NCI-H2171 (cell line): ENCODE results near the gene TTBK1.

Experiments used
- DNase-seq: peaks from one replicate; lab custom pipeline; 2025; lab: John Stamatoyannopoulos, UW

Gene TTBK1

DNA sequence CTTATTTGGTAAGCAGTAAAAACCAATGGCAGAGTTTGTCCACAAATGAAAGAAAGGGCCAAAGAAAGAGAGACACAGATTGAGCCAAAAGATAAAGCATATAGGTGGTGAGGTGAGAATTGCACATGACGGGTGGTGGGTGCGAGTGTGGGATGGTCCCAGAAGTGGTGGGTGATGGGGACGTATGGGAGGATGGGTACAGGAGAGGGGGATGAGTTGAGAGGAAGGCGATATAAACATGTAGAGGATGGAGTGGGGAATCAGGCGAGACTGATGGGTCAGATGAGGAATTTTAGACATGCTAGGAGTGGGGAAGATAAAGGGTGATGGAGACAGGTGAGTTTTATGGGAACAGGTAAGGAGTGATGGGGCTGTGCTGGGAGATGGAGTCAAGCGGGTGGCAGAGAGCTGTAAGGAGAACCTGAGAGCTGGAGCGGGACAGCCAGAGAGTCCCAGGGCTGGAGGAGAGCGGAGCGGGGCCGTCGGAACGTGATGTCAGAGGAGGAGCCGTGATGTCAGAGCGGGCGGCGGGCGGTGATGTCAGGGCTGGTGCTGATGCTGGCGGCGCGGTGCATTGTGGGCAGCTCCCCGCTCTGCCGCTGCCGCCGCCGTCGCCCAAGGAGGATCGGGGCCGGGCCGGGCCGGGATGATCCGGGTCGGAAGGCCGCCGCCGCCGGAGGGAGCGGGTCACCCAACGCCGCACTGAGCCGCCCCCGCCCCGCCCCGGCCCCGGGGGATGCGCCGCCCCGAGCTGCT, at the start of gene TTBK1:
Gene TTBK1, plus strand, starts transcription at position 574 of the 756 bp plus-strand sequence. CDS start 3,180 bp downstream, outside the sequence.
- peak; percentile 12 for DNase-seq

DNA sequence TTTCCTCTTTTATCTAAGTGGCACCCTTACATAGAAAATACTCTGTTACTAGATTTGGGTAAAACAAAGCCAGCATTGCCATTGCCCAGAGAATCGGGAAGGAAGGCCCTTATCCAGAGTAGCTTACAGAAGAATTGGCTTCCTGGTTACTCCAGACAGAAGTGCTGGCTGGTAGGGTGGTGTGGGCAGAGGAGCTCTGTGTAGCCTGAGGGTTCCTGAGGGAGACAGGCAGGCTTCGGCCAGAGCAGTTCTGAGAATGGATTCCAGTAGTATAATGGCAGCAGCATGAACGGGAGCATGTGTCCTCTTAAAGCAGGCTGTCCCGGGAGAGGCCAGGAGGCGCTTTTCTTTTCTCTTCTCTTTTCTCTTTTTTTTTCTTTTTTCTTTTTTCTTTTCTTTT, 49.4 kb upstream of the TTBK1 start:
- DNase-seq: no peak

DNA sequence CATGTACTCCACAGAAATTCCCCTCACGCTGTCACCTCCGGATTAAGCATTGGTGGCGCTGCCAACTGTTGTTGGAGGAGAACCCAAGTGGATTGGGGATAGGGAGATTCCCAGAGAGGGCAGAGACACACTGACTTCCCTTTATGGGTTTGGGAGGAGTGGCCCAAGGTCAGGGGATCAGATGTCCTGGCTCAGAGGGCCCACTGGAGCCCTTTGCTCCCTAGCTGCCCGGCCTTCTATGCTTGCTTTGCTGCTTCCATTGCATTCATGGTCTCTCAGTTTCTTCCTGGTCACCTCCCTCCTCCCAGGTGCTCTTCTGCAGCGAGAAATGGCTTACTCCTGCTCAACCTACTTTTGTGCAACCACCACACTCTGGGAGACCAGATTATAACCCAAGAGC, 46.9 kb upstream of the TTBK1 start:
- DNase-seq: no peak

DNA sequence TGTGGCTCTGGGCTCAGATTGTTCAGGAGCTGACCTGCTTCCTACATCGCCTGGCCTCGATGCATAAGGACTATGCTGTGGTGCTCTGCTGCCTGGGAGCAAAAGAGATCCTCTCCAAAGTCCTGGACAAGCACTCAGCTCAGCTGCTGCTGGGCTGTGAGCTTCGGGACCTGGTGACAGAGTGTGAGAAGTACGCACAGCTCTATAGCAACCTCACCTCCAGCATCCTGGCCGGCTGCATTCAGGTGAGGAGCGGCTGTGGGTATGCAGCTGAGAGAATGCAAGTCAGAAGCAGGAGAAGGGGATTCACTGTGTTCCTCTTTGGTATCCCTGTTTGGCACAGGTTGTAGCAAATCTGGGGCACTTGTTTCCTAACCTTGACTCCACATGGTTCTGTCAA, 43.4 kb upstream of the TTBK1 start:
- DNase-seq: no peak

DNA sequence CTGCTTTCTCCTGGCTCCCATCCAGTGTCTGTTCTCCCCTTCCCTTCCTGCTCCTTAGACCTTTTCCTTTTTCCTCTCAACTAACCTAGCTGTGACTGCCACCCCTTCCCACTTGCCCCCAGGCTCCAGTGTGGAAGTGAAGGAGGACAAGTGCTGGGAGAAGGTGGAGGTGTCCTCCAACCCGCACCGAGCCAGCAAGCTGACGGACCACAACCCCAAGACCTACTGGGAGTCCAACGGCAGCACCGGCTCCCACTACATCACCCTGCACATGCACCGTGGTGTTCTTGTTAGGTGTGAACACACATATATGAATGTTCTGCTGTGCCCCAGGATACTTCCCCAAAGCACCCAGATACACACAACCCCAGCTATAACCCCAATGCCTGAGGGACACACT, 42.7 kb upstream of the TTBK1 start:
- DNase-seq: no peak

DNA sequence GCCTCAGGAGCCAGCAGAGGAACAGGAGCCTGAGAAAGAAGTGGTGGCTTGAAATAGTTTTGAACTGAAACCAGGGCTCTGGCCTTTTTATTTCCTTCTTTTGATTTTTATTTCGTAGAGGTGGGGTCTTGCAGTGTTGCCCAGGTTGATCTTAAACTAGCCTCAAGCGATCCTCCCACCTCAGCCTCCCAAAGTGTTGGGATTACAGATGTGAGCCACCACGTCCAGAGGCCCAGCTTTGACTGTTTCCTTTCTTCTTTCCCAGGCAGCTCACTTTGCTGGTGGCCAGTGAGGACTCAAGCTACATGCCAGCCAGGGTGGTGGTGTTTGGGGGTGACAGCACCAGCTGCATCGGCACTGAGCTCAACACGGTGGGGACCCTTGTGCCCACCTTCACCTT, 40.8 kb upstream of the TTBK1 start:
- DNase-seq: no peak

DNA sequence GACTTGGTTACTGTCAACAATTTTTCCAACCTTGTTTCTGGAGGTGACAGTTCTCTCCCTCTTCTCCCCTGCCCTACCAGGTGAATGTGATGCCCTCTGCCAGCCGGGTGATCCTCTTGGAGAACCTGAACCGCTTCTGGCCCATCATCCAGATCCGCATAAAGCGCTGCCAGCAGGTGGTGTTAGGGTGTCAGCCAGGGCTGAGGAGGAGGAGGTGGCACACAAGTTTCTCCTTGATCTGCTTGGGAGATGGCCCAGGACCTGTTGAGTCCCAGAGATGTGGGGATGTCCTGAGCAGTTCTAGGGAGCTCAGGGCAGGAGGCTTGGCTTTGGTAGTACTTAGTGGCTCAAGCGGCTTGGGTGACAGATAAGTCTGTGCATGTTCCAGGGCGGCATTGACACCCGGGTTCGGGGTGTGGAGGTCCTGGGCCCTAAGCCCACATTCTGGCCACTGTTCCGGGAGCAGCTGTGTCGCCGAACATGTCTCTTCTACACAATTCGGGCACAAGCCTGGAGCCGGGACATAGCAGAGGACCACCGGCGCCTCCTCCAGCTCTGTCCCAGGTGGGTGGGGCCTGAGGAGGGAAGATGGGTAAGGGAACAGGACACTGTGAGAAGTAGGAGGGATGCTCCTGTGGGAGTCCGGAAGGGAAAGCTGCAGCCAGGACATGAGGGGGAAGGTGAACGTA, 40.1 kb upstream of the TTBK1 start:
- DNase-seq: no peak

DNA sequence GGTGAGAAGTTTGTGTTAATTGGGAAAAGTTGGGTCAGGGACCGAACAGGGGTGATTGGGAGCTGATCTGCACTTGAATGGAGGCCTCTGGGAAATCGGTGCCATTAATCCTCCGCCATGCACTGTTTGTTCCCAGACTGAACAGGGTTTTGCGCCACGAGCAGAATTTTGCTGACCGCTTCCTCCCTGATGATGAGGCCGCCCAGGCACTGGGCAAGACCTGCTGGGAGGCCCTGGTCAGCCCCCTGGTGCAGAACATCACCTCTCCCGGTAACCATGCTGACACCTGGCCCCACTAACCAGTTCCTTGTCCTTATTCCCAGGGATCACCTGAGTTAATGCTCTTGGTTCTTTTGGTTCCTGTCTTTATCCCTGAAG, 39.6 kb upstream of the TTBK1 start:
- DNase-seq: no peak

DNA sequence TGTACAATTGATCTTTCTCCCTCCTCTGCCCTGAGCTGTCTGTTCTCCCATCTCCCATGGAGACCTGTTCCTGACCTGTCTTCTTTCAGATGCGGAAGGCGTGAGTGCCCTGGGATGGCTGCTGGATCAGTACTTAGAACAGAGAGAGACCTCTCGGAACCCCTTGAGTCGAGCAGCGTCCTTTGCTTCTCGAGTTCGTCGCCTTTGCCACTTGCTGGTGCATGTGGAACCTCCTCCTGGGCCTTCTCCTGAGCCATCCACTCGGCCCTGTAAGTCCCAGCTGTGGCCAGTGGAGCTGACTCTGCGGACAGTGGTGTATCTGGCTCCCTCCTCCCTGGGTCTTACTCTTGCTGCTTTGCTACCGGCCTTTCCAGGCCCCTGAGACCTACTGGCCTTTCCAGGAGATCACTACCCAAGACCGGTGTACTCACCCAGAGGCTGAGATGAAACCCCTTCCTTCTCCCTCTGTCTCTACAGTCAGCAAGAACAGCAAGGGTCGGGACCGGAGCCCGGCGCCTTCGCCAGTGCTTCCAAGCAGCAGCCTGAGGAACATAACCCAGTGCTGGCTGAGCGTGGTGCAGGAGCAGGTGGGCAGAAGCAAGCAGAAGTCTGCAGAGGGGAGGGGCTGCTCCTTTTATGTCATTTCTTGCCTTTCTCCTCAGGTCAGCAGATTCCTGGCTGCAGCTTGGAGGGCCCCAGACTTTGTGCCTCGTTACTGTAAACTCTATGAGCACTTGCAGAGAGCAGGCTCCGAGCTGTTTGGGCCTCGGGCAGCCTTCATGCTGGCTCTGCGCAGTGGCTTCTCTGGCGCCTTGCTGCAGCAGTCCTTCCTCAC, 38.8 kb upstream of the TTBK1 start:
- no peak for DNase-seq

DNA sequence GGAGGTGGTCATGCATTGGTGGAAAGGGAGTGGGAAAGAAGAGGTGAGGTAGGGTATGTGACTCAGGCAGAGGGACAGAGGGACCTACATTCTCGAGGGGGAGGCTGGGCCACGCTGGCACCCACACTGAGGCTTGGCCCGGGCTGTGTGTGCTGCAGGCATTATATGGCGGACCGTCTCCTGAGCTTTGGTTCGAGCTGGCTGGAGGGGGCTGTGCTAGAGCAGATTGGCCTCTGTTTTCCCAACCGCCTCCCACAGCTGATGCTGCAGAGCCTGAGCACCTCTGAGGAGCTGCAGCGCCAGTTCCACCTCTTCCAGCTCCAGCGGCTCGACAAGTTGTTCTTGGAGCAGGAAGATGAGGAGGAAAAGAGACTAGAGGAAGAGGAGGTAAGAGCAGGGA, 37.4 kb upstream of the TTBK1 start:
- DNase-seq: no peak

DNA sequence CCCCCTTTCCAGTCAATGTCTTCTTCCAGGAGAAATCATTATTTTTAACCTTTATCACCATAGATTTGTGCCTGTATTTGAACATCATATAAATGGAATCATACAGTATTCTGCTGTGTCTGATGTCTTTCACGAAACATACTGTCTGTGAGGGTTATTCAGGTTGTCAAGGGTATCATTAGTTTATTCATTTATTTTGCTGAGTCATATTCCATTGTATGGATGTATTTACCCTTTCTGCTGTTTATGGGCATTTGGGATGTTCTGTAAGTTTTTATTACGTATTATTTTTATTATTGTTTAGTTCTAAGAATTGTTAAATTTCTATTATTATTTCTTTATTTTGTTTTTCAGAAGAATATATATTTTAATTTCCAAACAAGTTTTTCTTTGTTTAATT, 36.0 kb upstream of the TTBK1 start:
- DNase-seq: no peak

DNA sequence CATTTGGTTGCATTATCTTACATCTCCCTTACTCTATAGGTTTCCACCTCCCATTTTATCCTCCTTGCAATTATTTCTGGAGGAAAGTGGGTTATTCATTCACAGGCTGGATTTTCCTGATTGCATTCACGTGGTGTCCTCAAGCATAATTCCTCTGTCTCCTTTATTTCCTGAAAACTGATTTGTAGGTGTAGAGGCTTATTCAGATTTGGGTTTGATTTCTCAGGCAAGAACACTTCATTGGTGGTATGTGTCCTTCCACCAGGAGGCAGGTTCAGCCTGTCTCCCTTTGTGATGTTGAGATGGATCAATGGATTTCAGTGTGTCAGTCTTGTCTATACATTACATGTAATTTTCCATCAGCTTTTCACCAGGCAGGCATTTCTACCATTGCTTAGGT, 31.3 kb upstream of the TTBK1 start:
- DNase-seq: no peak

DNA sequence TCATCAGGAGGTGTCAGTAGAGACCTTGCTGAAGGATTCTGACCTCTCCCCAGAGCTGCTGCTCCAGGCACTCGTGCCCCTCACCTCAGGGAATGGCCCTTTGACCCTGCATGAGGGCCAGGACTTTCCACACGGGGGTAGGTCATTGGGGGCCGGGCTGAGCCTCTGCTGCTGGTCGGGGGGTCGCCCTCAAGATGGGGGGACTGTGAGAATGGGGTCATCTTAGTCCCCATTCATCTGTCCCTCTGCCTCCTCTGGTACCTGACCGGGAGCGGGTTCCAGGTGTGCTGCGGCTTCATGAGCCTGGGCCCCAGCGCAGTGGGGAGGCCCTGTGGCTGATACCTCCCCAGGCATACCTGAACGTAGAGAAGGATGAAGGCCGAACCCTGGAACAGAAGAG, 29.9 kb upstream of the TTBK1 start:
- no peak for DNase-seq

DNA sequence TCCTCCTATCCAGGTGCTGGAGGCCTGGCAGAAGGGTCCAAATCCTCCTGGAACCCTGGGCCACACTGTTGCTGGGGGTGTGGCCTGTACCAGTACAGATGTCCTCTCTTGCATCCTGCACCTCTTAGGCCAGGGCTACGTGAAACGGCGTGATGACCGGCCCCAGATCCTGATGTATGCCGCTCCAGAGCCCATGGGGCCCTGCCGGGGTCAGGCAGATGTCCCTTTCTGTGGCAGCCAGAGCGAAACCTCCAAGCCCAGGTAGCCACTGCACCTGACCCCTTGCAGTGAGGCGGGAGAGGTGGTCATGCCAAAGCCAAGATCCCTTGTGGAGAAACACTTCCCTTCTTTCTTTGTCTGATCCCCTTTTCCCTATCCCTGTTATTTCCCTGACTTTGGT, 28.2 kb upstream of the TTBK1 start:
- DNase-seq: no peak

DNA sequence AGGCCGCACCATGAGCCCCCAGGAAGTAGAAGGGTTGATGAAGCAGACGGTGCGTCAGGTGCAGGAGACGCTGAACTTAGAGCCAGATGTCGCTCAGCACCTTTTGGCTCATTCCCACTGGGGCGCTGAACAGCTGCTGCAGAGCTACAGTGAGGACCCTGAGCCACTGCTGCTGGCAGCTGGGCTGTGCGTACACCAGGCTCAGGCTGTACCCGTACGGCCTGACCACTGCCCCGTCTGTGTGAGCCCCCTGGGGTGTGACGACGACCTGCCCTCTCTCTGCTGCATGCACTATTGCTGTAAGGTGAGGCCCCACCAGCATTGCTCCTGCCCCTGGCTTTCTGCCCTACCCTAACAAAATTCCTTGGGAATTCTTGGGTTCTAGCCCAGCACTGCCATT, 27.1 kb upstream of the TTBK1 start:
- peak; percentile 82 for DNase-seq

DNA sequence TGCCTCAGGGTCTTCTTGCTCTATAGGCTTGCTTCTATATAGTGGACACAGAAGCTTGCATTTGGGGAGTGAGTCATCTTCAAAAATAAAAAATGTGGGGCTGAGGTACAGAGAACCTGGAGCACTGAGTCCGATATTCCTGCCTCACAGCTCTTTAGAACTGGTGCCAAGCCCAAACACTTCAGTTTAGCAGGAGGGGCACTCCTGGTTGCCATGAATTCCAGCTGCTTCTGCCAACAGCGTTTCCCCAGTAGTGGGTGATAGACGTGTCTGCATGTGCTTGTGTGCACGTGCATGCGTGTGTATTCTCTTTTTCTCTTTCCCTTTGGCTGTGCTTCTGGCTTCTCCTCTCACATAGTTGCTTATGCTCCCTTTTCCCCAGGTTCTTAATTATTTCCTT, 25.9 kb upstream of the TTBK1 start:
- no peak for DNase-seq

DNA sequence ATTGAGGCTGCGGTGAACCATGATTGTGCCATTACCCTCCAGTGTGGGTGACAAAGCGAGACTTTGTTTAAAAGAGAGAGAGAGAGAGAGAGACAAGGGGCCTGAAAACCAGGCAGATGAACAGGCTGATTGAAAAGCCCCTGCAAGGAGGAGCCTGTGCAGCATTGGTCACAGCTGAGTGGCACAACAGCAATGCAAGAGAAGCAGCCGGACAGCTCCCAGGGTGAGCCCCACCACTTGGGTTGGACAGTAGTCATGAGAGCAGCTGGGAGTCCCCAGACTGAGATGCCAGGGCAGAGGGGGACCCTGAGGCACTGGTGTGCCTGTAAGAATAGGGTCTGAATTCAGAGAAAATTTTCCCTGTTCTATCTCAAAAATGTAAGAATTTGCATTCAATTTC, 24.2 kb upstream of the TTBK1 start:
- DNase-seq: no peak

DNA sequence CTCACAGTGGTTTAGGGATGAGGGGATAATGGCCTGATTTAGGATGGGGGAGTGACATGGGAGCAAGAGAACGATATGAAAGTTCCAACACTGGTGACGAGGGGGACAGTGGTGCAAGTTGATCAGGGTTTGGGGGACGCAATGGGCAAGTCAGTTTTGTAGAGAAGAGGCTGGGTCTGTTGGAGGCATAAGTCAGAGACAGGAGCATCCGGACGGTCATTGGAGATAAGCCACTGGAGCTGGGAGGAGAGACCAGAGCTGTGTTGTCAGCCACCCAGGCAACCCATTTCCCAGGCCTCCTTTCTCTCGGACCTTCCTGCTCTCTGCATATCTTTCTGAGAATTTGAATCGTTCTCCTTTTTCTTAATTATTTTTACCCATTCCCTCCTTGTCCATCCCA, 23.5 kb upstream of the TTBK1 start:
- DNase-seq: no peak

DNA sequence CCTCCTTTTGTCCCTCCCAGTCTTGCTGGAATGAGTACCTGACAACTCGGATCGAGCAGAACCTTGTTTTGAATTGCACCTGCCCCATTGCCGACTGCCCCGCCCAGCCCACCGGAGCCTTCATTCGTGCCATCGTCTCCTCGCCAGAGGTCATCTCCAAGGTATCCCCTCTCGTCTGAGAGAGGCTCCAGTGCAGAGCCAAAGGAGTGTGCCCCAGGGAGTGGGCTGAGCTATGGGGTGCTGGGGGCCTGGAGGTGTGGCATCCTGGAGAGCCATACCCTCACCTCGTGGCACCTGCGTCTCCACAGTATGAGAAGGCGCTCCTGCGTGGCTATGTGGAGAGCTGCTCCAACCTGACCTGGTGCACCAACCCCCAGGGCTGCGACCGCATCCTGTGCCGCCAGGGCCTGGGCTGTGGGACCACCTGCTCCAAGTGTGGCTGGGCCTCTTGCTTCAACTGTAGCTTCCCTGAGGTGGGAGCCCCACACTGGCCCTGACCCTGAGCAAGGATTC, 22.8 kb upstream of the TTBK1 start:
- DNase-seq: no peak

DNA sequence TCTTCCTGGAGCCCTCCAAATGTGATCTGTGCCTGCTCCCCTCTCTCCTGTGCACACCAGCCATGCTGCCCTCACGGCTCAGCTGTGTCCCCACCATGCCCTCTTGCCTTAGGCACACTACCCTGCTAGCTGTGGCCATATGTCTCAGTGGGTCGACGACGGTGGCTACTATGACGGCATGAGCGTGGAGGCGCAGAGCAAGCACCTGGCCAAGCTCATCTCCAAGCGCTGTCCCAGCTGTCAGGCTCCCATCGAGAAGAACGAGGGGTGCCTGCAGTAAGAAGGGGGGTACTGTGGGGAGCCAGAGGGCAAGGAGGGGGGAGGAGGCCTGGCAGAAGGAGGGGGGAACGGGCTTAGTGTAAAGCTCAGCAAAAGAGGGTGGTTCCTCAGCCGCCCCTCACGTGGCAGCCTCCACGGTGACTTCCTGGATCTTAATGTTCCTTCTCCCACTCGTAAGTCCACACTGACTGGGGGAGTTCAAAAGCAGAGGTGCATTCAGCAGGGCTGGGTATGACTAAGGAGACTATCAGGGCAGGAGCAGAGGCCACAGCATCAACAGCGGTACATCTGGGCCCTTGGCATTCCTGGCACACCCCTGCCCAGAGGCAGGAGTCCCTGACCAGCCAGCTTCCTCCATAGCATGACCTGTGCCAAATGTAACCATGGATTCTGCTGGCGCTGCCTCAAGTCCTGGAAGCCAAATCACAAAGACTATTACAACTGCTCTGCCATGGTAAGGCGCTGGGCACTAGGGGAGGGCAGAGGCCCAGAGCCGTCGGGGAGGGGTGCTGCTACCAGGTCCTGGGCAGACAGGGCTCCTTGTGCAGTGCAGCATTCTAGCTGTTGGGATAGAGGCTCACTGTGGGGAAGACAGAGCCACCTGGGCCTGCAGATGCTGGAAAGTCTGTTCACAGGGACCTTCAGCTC, 22.0 kb upstream of the TTBK1 start:
- no peak for DNase-seq

DNA sequence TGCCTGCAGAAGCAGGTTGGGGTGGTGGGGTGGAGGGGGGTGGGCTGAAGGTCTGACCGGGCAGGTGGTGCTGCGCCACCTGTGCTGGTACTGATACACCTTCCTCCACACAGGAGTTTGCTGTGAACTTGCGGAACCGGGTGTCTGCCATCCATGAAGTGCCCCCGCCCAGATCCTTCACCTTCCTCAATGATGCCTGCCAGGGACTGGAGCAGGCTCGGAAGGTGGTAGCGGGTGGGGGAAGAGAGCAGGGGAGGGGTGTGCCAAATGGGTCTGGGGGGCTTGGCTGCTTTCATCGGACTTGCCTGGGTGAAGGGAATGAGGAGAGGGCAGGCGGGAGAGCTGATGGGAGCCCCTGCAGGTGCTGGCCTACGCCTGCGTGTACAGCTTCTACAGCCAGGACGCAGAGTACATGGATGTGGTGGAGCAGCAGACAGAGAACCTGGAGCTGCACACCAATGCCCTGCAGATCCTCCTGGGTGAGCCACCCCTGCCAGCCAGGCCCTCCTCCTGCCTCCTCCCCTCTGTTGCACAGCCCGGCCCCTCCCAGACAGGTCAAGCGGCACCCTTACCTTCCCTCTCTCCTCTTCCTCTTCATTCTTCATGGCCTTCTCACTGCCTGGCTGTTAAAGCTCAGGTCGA, 20.7 kb upstream of the TTBK1 start:
- no peak for DNase-seq
